CD4-positive, alpha-beta T cell treated with Interleukin-15 for 4 hours (primary cell): ENCODE measurements around the gene UGT1A4.

ENCODE experiments used
- DNase-seq: peaks from one replicate; pipeline ENCODE4 v3.0.0-alpha.2; 2020; ENCODE audit warnings: low spot score

Gene UGT1A4

GRCh38 chr2:233791151-233791882 is 72.8 kb downstream of the UGT1A4 start:
- DNase-seq = no peak

GRCh38 chr2:233791883-233792329 is 73.4 kb downstream of the UGT1A4 start:
- no peak for DNase-seq

GRCh38 chr2:233792720-233793119 is 74.2 kb downstream of the UGT1A4 start:
- DNase-seq = no peak

- no peak for DNase-seq
Measured at GRCh38 chr2:233793465-233794127, 75.1 kb downstream of the UGT1A4 start.

GRCh38 chr2:233794128-233794658 is 75.7 kb downstream of the UGT1A4 start:
- DNase-seq = no peak

GRCh38 chr2:233795735-233796171 is 77.2 kb downstream of the UGT1A4 start:
- DNase-seq = no peak

GRCh38 chr2:233796254-233796653 is 77.7 kb downstream of the UGT1A4 start:
- DNase-seq = no peak

- DNase-seq = no peak
Measured at GRCh38 chr2:233798335-233799086, 80.0 kb downstream of the UGT1A4 start.

- no peak for DNase-seq
Measured at GRCh38 chr2:233799087-233799665, 80.6 kb downstream of the UGT1A4 start.

- DNase-seq = no peak
Measured at GRCh38 chr2:233799716-233800115, 81.2 kb downstream of the UGT1A4 start.

GRCh38 chr2:233800208-233800607 is 81.7 kb downstream of the UGT1A4 start:
- DNase-seq = no peak

- no peak for DNase-seq
Measured at GRCh38 chr2:233801357-233802131, 83.0 kb downstream of the UGT1A4 start.

- DNase-seq = no peak
Measured at GRCh38 chr2:233802132-233802815, 83.7 kb downstream of the UGT1A4 start.

- no peak for DNase-seq
Measured at GRCh38 chr2:233803292-233803911, 84.9 kb downstream of the UGT1A4 start.

- DNase-seq = no peak
Measured at GRCh38 chr2:233803994-233804393, 85.5 kb downstream of the UGT1A4 start.

GRCh38 chr2:233807215-233807865 is 88.8 kb downstream of the UGT1A4 start:
- DNase-seq = no peak

GRCh38 chr2:233807966-233808935 is 89.7 kb downstream of the UGT1A4 start:
- no peak for DNase-seq

- DNase-seq = no peak
Measured at GRCh38 chr2:233810385-233810784, 91.8 kb downstream of the UGT1A4 start.

- DNase-seq = no peak
Measured at GRCh38 chr2:233811087-233811486, 92.6 kb downstream of the UGT1A4 start.
